Liver (tissue), 3 donors: ENCODE data around the gene OR8D2.

Experiments
- CTCF ChIP-seq: fragments of 150-350 bp; IDR thresholded peaks from 2 replicates; pipeline ENCODE4 v1.5.1; 2017; ENCODE audit warnings: improper control_type of control experiment, low read depth, low read length; ENCODE audit not compliant: missing input control
- RAD21 ChIP-seq, 2 donors: IDR thresholded peaks; 2 replicates each; pipeline ENCODE4 v1.6.1; 2016; ENCODE audit warnings: antibody characterized with exemption in 2 of 2, mild to moderate bottlenecking in 2 of 2
- TAF1 ChIP-seq: conservative IDR thresholded peaks from 2 replicates; pipeline ENCODE4 v1.6.1; 2016; ENCODE audit warnings: antibody characterized with exemption, mild to moderate bottlenecking
- donor health status: healthy.
- donor health status: healthy.

- no peak for TF ChIP-seq CTCF
- no peak for TF ChIP-seq TAF1
- no peak for TF ChIP-seq RAD21 (IDR thresholded peaks at IDR 0.05)
Observed at GRCh38 chr11:124294687-124295086, 25.3 kb downstream of the OR8D2 start.
